GM18867 (cell line): ENCODE results near the gene GNA14.
"Not testable (repeated sequence)": the region's sequence is repeated elsewhere in the genome, so short reads cannot be mapped to it uniquely, and the experiment has no call there.

Experiments
- ATAC-seq: cut with Tn5 transposase; IDR thresholded peaks from one replicate; pipeline ENCODE4 v1.9.1; 2021; ENCODE audit warnings: mild to moderate bottlenecking, moderate library complexity; ENCODE audit not compliant: unreplicated experiment

The GNA14 gene

GRCh38 chr9:77647267-77648233, 572 bp downstream of the GNA14 start:
- no peak for ATAC-seq

DNA sequence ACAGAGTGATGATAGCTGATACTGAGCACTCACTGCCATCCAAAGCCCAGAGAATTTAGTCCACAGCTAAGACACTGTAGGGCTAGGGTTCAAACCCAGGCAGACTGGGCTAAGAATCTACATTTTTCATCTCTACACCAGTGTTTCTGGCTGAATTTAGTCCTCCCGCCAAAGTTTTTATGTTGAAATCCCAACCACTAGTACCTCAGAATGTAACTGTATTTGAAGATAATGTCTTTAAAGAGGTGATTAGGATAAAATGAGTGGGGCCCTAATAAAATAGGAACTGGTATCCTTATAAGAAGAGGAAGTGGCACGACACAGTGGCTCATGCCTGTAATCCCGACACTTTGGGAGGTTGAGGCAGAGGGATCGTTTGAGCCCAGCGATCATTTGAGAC, 4.3 kb downstream of the GNA14 start:
- ATAC-seq = no peak

DNA sequence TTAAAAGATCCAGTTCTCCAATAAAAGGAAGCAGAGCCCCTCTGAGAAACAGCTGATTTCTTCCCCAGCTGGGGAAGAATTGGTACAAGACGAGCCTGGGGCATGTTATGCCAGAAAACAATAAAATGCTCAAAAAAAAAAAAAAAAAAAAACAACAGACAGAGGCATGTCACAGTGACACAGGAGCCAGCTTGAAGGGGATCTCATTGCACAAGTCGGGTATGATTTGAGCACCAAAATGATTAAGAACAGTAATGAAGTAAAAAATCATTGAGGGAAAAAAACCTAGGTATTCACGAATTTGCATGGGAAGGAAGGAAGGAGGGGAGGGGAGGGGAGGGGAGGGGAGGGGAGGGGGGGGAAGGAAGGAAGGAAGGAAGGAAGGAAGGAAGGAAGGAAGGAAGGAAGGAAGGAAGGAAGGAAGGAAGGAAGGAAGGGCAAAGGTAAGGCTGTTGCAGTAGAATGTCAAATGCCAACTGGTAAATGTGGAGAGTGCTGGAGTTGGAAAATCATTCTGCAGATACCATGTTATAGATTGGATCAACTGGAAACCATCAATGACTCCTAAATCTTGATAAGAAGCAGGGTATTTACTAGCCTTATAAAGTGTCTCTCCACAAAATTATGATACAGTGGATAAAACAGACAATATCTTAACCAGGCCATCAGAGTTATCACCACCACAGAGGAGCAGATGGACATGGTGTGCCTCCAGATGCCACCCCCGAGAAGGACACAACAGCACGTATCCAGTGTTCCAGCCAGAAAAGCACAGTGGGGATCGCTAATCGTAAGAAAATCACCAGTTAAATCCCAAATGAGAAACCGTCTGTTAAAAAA, 7.2 kb downstream of the GNA14 start:
- ATAC-seq = no peak

DNA sequence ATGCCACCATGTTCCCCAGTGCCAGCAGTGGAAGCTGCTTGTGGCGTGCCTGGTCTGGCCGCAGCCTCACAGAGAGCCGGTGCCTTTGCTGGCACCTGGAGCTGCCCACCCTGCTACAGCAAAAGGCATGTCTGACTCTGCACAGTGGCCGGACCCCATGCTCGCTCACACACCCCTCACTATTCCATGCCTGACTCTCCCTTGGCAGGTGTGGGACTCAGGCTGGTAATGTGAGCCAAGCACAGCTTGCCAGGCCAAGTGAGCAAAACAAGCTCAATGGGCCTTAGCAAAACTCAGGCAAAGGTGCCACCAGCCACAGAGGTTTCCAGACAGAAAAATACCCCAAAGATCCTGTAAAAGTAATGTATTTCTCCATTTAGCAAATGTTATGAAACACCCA, 15.5 kb downstream of the GNA14 start:
- ATAC-seq = no peak

GRCh38 chr9:77628864-77629263, 19.3 kb downstream of the GNA14 start:
- ATAC-seq = not testable (repeated sequence)

DNA sequence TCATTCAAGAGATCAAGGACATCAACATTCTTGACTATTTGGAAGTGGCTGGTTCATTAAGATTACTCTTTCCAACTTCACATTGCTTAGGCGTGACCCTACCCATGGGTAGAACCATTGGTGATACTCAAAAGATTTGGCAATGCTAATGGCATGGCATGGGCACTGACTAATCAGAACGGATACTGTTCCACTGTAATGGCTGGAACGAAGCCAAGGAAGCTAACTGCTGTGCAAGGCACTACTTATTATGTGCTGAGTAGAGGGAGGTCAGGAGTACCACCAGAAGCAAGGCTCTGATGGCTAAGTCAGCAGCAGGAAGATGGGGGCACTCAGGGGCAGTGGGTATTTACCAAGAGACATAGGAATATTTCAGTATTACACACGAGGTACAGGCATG, 31.9 kb downstream of the GNA14 start:
- no peak for ATAC-seq

GRCh38 chr9:77614645-77615044, 33.5 kb downstream of the GNA14 start:
- no peak for ATAC-seq

- ATAC-seq = no peak
These were observed 41.6 kb downstream of the GNA14 start for GRCh38 chr9:77606526-77606925.

GRCh38 chr9:77605449-77606220, 42.5 kb downstream of the GNA14 start:
- no peak for ATAC-seq

DNA sequence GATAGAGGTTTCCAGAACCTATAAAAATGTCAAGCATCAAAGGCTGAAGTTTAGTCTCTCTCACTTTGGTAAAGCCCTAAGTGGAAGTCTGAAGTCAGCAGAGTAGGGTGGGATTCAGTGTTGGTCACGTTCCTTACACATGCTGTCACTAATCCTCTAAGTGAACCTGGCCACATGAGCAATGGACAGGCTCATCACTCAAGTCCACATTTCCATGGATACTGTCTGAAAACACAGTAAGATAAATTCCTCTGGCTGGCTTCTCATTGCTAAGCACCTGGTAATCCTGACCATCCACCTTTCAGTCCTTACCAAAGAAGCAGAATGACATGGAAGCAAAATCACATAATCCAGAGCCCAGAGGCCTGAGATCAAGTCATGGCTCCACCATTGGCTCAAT, 43.8 kb downstream of the GNA14 start:
- ATAC-seq = no peak

DNA sequence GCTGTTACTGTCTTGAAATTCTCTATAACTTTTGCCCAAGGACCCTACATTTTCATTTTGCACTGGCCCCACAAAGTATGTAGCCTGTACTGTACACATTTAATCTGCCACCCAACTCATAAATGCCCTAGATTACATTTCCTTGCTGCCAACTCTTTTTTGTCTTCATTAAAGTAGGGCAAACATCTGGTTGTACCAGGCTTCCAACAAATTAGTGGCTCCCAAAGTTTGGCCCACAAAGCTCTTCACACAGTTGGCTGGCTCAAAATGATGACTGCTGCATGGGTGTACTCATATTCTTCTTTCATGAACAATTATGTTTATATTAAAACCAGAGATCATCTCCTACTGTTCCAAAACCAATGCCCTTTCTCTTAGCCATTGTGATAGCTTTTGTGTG, 45.3 kb downstream of the GNA14 start:
- no peak for ATAC-seq

DNA sequence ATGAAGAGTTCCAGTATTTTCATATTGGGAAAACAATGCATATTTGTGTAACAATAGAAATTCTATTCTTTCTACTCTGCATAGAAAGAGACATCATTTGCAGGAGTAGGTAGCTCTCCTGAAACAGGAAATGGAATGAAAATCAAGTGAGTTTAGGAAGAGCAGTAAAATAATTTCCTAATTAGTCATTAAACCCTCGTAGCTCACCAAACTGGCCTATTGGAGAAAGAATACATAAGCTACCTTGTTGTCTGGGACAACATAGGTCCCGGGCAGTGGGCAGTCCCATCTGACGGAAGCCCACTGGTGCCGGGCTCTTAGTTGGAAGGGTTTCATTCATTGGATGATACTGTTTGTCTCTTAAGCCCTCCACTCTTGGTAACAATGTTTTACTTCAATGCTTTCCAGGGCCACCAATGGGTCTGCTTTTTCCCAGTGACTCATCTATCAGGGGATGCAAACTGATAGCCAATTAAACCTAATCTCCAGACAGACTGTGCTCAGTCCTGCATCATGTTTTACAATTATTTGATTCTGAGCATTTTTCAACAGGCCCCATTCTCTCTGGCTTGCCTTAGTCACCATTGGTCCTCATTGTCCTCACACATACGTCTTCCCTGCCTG, 46.5 kb downstream of the GNA14 start:
- no peak for ATAC-seq

DNA sequence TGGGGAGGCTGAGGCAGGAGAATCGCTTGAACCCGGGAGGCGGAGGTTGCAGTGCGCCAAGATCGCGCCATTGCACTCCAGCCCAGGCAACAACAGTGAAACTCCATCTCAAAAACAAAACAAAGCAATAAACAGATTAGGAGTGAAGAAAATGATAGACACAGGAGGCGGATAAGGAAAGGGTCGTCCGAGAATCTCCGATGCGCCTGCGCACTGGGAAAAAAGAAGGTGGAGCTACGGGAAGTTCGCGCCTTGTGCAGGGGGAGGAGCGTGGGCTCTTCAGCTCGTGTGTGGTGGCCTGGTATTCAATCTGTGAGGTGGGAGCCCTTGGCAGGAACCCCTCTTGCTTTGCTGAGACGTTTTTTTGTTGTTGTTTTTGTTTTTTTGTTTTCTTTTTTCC, 47.3 kb downstream of the GNA14 start:
- no peak for ATAC-seq

DNA sequence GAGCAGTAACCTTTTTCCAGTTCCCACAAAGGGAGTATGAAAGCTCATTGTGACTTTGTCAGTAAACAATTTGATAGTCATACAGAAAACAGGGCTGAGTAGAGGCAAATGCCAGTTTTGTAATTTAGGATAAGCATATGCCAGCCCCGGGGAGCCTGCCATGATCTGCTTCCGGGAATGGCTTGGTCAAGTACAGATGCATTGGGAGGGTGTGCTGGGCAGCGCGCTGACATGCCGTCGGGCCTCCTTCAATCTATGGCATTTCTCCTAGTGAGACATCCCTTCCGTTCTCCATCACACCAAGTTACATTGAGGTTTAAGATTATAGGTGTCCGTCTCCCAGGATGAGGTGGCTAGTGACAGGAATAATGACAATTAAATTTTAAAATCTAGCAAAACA, 48.6 kb downstream of the GNA14 start:
- ATAC-seq = no peak

- no peak for ATAC-seq
These were observed 49.1 kb downstream of the GNA14 start for GRCh38 chr9:77598991-77599390.

DNA sequence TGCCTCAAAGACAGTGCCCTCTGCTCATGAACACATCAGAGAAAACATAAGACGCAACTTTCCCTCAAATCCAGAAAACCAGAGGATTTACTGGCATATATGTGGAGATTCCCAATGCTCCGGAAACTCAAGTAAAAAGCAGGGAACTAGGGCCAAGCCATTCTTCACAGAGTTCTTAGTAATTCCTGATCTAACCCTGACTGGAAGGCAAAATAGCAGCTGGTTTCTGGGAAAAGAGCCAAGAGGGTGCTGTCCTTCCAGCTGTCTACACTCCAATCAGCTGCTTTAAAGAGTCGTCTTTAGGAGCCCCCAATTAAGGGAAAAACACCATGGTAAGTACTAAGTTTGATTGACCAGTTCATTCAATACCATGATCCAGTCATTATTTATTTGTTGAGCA, 49.6 kb downstream of the GNA14 start:
- ATAC-seq = no peak

- no peak for ATAC-seq
These were observed 51.1 kb downstream of the GNA14 start for GRCh38 chr9:77597057-77597456.

DNA sequence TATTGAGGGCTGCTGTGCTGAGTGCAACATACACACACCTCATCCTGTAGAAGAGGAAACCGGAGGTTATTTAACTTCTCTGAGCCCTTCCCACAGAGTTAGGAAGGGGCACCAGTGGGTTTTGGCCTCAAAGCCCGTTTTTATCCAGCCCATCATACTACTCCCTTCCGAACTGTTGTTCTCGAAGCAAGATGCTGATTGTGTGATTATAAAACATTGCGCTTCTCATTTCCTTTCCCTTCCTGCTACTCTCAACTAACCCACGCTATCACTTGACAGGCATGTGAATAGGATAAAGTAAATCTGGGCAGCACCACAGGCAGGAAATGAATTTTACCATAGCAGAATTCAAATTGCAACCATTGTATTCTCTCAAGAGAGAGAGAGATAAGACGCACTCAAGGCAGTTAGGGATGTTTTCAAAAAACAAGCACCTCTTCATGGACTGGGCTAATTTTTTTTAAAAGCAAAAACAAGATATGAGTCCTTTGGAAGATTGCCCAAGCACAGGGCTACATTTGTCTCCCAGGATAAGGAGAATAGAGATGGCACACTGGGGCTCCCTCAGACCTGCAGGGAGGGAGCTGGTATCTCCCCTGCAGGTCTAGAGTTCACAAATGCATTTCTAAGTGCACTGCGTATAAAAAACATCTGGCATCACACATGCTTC, 52.6 kb downstream of the GNA14 start:
- ATAC-seq = no peak

GRCh38 chr9:77594963-77595362, 53.2 kb downstream of the GNA14 start:
- no peak for ATAC-seq

- ATAC-seq = no peak
These were observed 54.6 kb downstream of the GNA14 start for GRCh38 chr9:77593528-77593927.
